HG02610 (cell line): ENCODE measurements around the gene TAGLN2.

Experiments
- ATAC-seq: cut with Tn5 transposase; IDR thresholded peaks from one replicate; pipeline ENCODE4 v1.9.1; 2021; ENCODE audit warnings: mild to moderate bottlenecking, moderate library complexity; ENCODE audit not compliant: unreplicated experiment

TAGLN2 gene

GRCh38 chr1:159922511-159923202 is 2.6 kb downstream of the TAGLN2 start:
- no peak for ATAC-seq

GRCh38 chr1:159921700-159922504 is 3.4 kb downstream of the TAGLN2 start:
- ATAC-seq, result peak; percentile 22

- ATAC-seq, result peak; percentile 40
These were observed 4.1 kb downstream of the TAGLN2 start for GRCh38 chr1:159921251-159921650.

- no peak for ATAC-seq
These were observed 4.7 kb downstream of the TAGLN2 start for GRCh38 chr1:159920651-159921050.

- no peak for ATAC-seq
These were observed 5.1 kb downstream of the TAGLN2 start for GRCh38 chr1:159920202-159920601.

GRCh38 chr1:159919236-159919865 is 6.0 kb downstream of the TAGLN2 start:
- no peak for ATAC-seq

- no peak for ATAC-seq
These were observed 6.7 kb downstream of the TAGLN2 start for GRCh38 chr1:159918352-159919200.

GRCh38 chr1:159917533-159918351 is 7.6 kb downstream of the TAGLN2 start:
- ATAC-seq, result no peak

- ATAC-seq, result no peak
These were observed 8.9 kb downstream of the TAGLN2 start for GRCh38 chr1:159916242-159917051.

- ATAC-seq, result no peak
These were observed 9.6 kb downstream of the TAGLN2 start for GRCh38 chr1:159915571-159916241.

- ATAC-seq, result no peak
These were observed 10.9 kb downstream of the TAGLN2 start for GRCh38 chr1:159914252-159915018.

GRCh38 chr1:159913451-159914192 is 11.7 kb downstream of the TAGLN2 start:
- no peak for ATAC-seq

- no peak for ATAC-seq
These were observed 13.8 kb downstream of the TAGLN2 start for GRCh38 chr1:159911326-159912070.

- no peak for ATAC-seq
These were observed 17.0 kb downstream of the TAGLN2 start for GRCh38 chr1:159908031-159908940.

GRCh38 chr1:159906960-159907359 is 18.3 kb downstream of the TAGLN2 start:
- ATAC-seq, result no peak
